Measurements from ENCODE around the gene SCAMP4.
A peak's percentile ranks its signal among the peaks of the same experiment; 100 is the strongest.

The SCAMP4 gene

GRCh38 chr19:1914826-1915341 lies 9.7 kb downstream of the SCAMP4 start:
- DNase-seq, result no peak

DNA sequence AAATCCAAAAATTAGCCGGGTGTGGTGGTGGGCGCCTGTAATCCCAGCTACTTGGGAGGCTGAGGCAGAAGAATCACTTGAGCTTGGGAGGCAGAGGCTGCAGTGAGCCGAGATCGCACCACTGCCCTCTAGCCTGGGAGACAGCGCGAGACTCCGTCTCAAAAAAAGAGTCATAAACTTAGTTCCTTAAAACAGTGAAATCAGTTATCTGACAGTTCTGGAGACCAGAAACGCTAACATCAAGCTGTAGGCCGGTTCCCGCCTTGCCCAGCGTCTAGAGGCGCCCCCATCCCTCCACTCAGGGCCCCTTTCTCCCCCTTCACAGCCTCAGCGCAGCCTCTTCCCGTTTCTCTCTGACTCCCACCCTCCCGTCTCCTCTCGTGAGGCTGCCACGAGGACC lies 11.9 kb downstream of the SCAMP4 start:
- no peak for DNase-seq

DNA sequence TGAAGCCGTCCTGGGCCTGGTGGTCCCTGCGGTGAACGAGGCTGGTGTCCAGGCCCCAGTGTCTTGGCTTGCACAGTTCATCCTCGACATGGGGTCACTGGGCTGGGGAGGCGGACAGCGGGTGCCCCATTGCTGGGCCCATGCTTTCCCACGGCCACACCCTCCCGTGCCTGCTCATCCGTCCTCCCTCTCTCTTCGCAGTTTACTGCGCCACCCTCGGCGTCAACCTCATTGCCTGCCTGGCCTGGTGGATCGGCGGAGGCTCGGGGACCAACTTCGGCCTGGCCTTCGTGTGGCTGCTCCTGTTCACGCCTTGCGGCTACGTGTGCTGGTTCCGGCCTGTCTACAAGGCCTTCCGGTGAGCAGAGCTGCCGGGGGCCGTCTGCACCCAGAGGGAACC lies 12.7 kb downstream of the SCAMP4 start:
- no peak for DNase-seq

DNA sequence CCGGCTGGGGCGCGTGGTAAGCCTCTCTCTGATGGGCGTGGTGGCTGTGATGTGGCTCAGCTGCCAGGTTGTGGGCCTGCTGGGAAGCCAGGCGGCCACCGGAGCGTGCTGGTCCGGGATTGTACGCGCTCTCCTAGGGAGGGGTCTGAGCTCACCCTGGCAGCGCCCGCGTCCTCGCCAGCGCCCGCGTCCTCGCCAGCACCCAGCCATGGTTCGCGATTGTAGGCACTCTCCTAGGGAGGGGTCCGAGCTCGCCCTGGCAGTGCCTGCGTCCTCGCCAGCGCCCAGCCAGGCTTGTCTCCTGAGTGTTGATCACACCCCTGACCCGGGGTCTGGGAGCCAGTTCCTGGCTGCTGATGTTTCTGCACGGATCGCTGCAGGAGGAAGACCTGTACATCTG lies 13.8 kb downstream of the SCAMP4 start:
- no peak for DNase-seq

DNA sequence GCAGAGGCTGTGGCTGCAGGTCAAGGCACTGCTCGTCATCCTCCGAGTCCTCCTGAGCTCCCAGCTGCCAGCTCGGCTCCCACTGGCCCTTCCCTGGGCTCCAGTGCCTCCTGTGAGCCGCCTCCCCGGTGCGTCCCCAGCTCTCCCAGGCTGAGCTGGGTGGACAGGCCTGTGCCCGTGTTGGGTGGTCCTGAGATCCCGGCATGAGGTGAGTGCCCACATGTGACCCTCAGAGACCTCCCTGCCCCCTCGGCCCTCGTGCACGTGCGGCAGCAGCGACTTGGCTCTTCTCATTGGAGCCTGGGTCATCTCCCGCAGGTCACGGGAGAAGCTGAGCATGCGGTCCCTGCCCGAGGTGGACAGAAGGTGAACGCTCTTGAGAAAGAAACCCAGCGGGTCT lies 15.4 kb downstream of the SCAMP4 start:
- no peak for DNase-seq

- no peak for DNase-seq
These were observed 16.1 kb downstream of the SCAMP4 start for GRCh38 chr19:1921326-1921725.

GRCh38 chr19:1921825-1922224 lies 16.6 kb downstream of the SCAMP4 start:
- no peak for DNase-seq

- DNase-seq, result no peak
These were observed 17.6 kb downstream of the SCAMP4 start for GRCh38 chr19:1922803-1923202.

GRCh38 chr19:1923319-1923718 lies 18.1 kb downstream of the SCAMP4 start:
- DNase-seq, result peak; percentile 54 to 72 (median 56)

- no peak for DNase-seq
These were observed 19.2 kb downstream of the SCAMP4 start for GRCh38 chr19:1924320-1924961.

DNA sequence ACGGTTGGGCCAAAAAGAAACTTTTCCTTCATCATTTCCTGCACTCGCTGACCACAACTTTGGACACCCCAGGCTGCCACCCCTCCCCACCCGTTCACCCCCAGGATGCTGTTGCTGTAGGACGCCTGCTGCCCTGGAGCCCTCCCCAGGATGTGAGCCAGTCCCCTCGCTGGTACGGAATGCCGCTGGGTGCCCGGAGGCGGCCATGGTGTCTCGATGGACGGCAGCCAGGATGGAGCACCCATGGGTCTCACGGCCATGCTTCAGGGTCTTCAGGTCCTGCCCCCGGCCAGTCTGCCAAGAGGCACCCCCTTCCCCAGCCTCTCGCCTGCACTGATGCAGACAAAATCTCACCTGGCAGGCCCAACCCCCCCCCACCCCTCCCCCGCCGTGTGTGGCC lies 20.3 kb downstream of the SCAMP4 start:
- DNase-seq, result no peak

DNA sequence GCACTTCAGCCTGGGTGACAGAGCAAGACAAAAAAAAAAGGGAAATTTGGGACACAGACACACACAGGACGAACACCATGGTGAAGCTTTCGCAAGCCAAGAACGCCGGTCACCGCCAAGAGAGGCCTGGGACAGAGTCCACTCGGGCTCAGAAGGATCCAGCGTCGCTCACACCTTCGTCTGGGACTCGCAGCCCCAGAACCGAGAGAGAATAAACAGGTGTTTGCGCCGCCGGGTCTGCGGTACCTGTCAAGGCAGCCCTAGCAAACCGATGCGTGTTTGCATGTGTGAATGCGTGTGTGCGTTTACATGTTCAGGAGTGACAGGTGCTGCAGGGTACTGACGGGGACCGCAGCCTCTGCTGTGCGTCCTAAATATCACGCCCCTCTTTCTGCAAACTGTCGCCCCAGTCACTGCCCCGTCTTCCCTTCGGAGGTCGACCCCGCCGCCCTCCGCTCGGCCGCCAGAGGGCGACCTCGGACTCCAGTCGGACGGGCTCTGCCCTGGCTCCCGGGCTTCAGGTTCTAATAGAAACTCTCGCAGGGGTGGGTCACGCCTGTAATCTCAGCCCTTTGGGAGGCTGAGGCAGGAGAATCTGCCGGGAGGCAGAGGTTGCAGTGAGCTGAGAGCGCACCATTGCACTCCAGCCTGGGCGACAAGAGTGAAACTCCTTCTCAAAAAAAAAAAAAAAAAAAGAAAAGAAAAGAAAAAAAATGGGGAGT lies 24.0 kb downstream of the SCAMP4 start:
- peak; percentile 89 to 94 (median 92) for DNase-seq

DNA sequence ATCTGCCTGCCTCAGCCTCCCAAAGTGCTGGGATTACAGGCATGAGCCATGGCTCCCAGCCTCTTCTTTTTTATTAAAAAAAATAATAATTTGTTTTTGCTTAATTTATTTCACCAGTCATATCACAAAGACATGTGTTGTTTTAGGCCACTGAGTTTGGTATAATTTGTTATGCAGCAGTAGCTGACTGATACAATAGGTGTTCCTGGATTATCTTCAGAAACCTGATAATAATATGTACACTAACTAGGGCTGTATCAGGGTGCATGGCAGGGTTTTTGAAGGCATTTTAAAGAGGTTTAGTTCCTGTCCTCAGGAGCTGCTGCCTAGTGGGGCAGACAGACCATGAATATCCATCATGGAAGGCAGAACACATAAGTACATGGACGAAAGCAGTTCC lies 26.2 kb downstream of the SCAMP4 start:
- no peak for DNase-seq

- DNase-seq, result no peak
These were observed 27.2 kb downstream of the SCAMP4 start for GRCh38 chr19:1932395-1932794.

- no peak for DNase-seq
These were observed 28.0 kb downstream of the SCAMP4 start for GRCh38 chr19:1933244-1933643.

- DNase-seq, result no peak
These were observed 28.7 kb downstream of the SCAMP4 start for GRCh38 chr19:1933942-1934341.

DNA sequence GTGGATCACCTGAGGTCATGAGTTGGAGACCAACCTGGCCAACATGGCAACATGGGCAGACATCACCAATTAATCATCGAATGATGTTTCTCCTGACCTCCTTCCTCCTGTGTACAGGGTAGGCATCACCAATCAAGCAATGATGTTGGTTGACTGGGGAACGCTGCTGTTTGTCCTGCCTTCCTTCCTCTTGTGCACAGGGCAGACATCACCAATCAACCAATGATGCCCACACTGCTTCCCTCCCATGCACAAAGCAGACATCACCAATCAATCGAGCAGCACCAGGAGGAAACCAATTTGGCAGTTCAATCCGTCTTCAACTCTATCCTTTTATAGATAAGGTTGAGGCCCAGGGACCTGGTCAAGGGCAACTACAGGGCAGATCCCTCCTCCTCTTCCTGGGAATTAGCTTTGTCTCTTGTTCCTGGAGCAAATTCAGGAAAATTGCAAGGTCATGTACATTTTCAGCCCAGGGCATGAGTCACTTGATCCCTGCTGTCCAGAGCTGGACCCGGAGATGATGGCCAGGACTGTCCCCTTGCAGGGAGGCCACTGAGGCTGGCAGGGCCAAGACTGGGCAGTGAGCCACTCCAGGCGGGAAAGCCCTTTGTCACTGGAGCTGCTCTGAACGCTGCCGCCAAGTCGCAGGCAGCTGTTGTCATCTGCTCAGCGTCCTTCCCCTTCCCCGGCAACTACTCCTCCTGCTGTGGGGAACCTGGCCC lies 30.4 kb downstream of the SCAMP4 start:
- DNase-seq, result peak; percentile 38 to 51 (median 41)

DNA sequence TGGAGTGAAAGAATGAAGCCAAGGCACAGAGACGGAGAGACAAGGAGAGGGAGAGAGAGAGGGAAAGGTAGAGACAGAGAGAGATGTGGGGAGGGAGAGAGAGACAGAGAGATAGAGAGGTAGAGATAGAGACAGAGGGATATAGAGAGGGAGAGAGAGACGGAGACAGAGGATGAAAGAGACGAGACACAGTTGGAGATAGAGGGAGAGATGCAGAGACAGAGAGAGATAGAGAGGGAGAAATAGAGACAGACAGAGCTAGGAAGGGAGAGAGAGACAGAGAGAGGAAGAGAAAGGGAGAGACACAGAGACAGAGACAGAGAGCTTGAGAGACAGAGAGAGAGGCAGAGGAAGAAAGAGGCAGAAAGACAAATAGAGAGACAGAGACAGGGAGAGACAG lies 31.2 kb downstream of the SCAMP4 start:
- no peak for DNase-seq

GRCh38 chr19:1936916-1937610 lies 31.9 kb downstream of the SCAMP4 start:
- DNase-seq, result no peak

DNA sequence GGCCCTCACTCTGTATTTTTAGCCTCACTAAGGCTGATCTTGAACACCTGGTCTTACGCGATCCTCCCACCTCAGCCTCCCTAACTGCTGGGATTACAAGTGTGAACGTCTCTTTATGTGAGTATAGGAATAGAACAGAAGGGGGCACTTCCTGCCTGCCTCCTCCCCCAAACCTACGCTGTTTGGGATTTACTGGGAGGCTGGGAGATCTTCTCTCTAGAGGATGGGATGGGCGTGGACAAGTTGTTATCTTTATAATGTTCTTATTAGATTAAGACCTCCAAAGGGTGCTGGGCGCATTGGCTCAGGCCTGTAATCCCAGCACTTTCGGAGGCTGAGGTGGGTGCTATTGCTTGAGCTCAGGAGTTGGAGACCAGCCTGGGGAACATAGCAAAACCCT lies 32.9 kb downstream of the SCAMP4 start:
- DNase-seq, result no peak

DNA sequence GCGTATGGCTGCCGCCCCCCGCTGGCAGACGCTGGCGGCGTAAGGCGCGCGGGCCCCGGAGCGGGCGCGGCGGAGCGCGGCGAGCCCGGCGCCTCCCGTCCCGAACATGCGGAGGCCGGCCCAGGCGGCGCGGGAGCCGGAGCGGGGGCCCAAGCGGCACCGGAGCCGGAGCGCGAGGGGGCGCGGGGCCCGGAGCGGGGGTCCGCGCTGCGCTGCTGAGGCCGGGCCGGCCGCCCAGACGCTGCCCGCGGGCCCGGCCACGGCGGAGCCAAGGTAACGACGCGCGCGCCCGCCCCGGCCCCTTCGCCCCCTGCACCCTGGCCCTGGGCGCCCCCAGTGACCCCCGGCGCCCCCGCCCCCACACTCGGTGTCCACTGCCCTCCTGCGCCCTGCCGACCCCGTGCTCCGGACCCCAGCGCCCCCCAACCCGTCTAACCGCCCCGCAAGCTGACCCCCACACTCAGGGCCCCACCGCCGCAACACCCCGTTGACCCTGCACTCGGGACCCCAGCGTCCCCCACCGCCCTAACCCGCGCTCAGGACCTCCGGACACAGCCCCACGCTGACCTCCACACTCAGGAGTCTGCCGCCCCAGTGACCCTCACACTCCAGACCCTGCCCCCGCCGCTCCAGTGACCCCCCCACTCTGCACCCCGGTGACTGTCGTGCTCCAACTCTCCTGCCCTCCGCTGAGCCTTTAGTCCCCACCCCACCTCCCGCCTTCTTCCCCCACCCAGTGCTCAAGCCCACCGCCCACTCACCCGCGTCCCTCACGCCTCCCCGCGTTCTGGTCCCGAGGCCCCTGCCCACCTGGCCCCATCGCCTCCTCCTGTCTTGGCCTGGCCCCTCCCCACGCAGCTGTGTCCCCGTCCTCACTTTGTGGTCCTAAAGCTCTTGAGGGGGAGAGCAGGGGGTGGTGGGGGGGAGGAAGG lies 36.2 kb downstream of the SCAMP4 start, which contains the start of gene CSNK1G2:
Gene CSNK1G2, plus strand, starts transcription at position 27 of the 932 bp plus-strand sequence. CDS start 28,601 bp downstream, outside the sequence.
- no peak for DNase-seq

Data from suppressor macrophage treated with lipopolysaccharide for 1 hour (primary cell).